Cerebellar cortex (tissue), 1 donor: ENCODE data around the gene SLC25A34.
"Not testable (repeated sequence)": the region's sequence is repeated elsewhere in the genome, so short reads cannot be mapped to it uniquely, and the experiment has no call there.

Experiments used
- DNase-seq: peaks from one replicate; pipeline ENCODE4 v3.0.0-alpha.2; 2015; ENCODE audit warnings: low spot score

The SLC25A34 gene

GRCh38 chr1:15736038-15736891 is at the start of gene SLC25A34:
Gene SLC25A34, plus strand, starts transcription at chr1:15736258. Its CDS starts 228 bp downstream, at chr1:15736486.
- no peak for DNase-seq

- no peak for DNase-seq
Observed at GRCh38 chr1:15687446-15687845, 48.6 kb upstream of the SLC25A34 start.

DNA sequence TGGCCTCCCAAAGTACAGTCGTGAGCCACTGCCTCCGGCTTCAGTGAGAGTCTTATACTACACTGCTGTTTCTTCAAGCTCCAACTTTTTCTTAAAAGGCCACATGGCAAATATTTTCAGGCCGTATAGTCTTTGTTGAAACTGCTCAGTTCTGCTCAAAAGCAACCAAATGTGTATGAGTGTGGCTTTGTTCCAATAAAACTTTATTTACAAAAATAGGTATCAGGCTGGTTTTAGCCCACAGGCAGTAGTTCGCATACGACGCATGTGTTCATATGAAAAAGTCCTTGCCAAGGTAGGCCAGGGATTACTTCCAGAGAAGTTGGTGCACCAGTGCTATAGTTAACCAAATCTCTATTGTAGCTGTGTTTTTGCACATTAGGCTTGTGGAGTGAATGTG is 45.7 kb upstream of the SLC25A34 start:
- DNase-seq: no peak

- DNase-seq: no peak
Observed at GRCh38 chr1:15691434-15692032, 44.5 kb upstream of the SLC25A34 start.

GRCh38 chr1:15692121-15692682 is 43.9 kb upstream of the SLC25A34 start:
- no peak for DNase-seq

- DNase-seq: peak; percentile 90
Observed at GRCh38 chr1:15693371-15693770, 42.7 kb upstream of the SLC25A34 start.

- peak; percentile 34 for DNase-seq
Observed at GRCh38 chr1:15696956-15697521, 39.0 kb upstream of the SLC25A34 start.

GRCh38 chr1:15698201-15698600 is 37.9 kb upstream of the SLC25A34 start:
- DNase-seq: no peak

GRCh38 chr1:15699321-15699720 is 36.7 kb upstream of the SLC25A34 start:
- not testable (repeated sequence) for DNase-seq

- DNase-seq: no peak
Observed at GRCh38 chr1:15700508-15700907, 35.5 kb upstream of the SLC25A34 start.

DNA sequence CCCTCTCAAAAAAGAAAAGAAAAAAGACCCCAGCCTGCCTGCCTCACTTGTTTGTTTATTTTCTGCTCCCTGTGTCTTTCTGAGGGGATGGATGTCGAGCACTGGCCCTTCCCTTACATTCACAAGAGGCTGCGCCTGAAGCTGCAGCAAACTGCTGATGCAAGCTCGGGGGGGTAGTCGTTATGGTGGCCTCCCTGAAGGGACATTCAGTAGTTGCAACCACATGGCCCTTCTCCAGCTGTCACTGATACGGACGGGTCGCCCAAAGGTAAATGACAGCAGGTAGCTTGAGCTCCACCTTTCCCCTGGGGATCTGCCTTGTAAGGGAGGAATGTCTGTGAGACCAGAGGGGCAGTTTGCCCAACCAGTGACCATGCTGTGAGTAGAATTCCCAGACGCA is 34.3 kb upstream of the SLC25A34 start:
- DNase-seq: no peak

DNA sequence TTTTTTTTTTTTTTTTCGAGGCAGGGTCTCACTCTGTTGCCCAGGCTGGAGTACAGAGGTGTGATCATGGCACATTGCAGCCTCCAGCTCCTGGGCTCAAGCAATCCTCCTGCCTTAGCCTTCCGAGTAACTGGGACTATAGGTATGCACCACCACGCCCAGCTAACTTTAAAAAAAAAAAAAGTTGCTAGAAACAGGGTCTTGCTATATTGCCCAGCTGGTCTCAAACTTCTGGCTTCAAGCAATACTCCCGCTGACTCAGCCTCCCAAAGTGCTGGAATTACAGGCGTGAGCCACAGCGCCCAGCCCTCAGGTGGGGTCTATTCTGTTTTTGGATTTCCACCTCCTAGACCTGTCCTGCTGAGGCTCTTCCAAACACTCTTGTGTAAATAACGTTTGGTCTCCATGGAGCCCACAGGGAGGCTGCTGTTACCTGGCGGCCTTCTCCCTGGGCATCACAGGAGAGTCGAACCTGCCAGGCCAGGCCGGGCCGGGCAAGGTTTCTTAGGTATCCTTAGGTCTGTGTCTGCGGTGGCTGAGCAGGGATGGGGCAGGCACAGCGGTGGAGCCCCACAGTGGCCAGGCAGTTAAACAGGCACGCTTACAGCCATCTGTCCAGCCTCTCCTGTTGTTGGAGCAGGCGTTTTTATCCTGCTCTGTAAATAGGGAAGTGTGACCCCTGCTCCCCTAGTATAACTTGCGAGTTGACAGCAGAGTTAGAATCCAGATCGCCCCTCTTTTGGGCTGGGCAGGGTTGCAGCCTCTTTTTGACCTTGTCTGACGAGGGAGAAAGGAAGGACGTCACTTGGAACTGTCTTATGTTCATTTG is 33.1 kb upstream of the SLC25A34 start:
- peak; percentile 37 for DNase-seq

DNA sequence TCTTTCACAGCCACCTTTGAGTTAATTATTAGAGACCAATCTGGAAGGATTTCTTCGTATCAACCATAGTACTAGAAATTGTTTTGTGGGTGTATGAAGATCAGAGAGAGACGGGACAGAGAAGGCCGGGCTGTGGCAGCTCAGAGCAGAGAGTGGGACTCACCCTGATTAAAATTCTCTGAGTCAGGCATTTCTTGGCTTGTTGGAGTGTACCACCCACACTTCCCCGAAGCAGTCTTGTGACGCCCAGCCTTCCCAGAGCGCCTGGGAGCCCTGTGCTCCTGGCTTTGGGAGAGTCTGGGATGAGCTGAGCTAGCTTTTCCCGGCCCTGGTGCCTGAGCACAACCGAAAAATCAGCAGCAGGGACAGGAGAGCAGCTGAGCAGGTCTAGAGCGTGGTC is 32.5 kb upstream of the SLC25A34 start:
- peak; percentile 53 for DNase-seq

DNA sequence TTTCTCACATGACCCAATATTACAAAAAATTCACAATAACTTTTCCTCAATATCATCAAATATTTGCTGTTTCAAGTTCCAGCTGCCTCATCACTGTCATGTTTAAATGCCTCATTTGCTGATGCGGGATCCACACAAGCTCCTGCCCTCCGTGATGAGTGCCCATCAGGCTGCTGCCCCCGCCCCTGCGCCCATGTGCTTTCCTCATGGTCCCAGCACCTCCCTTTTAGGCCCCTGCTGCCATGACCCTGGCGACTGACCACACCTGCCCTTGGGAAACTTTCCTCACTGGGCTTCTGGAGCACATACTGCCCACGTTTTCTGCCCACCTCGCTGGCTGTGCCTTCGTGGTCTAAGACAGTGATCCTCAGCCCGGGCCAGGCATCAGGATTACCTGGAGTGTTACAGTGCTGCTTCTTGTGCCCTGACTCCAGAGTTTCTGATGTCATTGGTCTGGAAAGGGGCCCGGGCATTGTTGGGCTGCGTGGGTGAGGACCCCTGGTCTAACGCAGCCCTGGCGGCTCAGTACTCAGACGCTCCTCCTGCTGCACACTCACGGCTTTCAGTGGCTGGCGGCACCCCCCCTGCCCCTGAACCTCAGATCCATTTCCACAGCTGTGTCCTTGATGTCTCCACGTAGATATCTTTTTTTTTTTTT is 31.4 kb upstream of the SLC25A34 start:
- DNase-seq: no peak

GRCh38 chr1:15705184-15705566 is 30.9 kb upstream of the SLC25A34 start:
- peak; percentile 44 for DNase-seq

DNA sequence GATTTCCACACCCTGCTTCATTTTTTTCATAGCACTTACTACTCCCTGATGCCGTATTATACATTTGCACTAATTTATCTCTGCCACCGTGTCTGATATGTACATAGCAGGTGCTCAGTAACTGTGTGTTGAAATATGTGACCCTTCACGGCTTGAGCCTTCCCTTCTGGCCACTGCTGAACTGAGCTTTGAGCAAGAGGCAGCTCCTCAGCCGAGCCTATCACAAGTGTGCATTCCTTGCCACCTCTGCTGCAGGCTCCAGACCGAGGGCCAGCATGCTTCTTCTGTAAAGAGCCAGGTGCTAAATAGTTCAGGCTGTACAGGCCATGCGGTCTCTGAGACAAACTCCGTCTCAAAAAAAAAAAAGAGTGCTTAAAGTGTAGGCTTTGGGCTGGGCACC is 29.3 kb upstream of the SLC25A34 start:
- no peak for DNase-seq

GRCh38 chr1:15707239-15707925 is 28.7 kb upstream of the SLC25A34 start:
- no peak for DNase-seq

- DNase-seq: no peak
Observed at GRCh38 chr1:15708486-15709137, 27.4 kb upstream of the SLC25A34 start.

- no peak for DNase-seq
Observed at GRCh38 chr1:15709226-15709625, 26.8 kb upstream of the SLC25A34 start.

DNA sequence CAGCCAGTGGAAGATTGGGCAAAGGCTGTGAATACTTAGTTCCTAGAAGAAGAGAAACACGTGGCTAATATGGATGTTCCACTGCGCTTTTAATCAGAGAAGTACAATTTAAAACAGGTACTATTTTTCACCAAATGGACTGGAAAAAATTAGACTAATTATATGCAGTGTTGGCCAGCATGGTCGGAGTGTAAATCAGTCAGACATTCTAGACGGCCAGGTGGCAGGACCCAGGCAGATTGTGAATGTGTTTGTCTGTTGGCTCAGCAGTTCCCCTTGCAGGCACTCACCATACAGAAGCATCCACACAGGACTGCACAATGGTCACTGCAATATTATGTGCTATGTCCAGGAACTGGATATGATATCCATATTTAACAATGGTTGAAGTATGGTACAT is 23.9 kb upstream of the SLC25A34 start:
- DNase-seq: peak; percentile 70
